HG02763 (cell line): Measurements from ENCODE around the gene ELOVL5.
"Not testable (repeated sequence)": the region's sequence is repeated elsewhere in the genome, so short reads cannot be mapped to it uniquely, and the experiment has no call there.

Experiments used
- ATAC-seq: cut with Tn5 transposase; IDR thresholded peaks from one replicate; pipeline ENCODE4 v1.9.1; 2021; ENCODE audit warnings: mild to moderate bottlenecking, moderate library complexity; ENCODE audit not compliant: unreplicated experiment

The ELOVL5 gene

DNA sequence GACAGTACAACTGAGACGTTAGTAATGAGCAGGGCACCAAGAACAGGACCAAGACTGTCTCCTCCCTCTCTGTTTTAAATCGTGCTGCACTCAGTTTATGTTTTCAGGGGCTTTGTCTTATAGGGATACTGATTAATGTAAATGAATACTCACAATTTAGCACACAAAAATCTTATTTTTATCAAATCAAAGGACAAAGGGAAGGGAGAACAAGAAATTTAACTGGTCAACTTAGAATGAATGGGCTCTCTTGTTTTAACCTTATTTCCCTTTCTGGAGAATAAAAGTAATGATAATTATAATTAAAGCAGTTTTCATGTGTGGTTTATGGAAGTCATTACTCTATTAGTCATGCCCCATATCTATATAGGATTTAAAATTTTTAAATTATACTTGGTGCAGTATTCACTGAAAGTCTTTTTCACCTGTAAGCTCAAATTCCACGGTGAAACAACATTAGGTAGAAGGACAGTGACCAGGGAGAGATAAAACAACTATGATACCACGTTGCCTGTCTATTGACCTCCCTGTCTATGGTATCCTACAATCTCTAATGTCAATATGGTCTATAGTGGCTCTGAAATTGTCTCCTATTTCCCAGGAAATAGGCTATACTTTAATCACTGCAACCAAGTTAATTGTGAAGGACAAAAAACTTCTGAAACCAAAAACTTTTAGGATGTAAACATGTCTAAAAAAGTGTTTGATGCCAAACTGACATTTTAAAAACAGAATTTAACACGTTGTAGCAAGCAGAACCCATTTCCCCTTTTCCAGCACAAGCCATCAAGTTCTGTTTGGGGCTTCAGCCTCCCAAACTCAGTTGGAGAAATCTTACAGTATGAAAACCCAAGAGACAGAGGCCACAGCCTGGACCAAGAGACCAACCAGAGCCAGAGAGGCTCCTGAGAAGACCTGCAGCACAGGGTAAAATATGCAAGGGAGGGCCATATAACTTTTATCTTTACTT lies 15.0 kb downstream of the ELOVL5 start:
- no peak for ATAC-seq

DNA sequence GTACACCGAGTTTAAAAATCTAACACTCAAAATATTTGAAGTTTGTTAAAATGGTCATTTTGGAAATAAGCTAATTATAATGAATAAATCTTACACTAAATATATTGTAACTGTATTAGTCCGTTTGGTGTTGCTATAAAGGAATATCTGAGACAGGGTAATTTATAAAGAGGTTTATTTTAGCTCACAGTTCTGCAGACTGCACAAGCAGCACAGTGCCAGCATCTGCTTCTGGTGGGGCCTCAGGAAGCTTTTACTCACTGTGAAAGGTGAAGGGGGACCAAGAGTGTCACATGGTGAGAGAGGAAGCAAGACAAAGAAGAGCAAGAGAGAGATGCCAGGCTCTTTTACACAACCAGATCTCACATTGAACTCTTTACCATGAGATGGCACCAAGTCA lies 17.1 kb downstream of the ELOVL5 start:
- no peak for ATAC-seq

DNA sequence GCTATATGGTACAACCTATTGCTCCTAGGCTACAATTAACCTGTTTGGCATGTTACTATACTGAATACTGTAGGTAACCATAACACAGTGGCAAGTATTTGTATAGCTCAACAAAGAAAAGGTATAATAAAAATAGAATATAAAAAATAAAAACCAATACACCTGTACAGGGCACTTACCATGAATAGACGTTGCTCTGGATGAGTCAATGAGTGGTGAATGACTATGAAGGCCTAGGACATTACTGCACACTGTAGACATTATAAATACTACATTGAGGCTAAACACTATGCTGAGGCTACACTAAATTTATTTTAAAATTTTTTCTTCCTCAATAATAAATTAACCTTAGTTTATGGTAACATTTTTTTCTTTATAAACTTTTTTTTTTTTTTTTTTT lies 18.6 kb downstream of the ELOVL5 start:
- ATAC-seq, result no peak

DNA sequence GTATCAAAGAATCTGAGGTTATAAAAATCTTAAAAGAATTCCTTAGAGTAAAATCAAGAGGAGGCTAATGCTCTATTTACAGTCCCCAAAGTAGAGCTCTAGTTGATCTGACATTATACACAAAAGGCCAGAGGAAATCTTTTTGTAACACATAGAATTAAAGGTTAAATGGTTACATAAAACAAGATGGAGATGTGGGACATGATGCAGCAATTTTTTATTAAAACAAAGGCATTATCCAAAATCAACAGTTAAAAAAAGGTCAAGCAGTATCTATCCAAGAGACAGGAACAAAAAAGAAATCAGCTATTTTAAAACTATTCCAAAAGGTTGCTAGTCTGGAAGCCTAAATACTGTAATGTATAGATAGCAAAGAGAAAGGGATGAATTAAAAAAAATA lies 20.4 kb downstream of the ELOVL5 start:
- ATAC-seq, result no peak

DNA sequence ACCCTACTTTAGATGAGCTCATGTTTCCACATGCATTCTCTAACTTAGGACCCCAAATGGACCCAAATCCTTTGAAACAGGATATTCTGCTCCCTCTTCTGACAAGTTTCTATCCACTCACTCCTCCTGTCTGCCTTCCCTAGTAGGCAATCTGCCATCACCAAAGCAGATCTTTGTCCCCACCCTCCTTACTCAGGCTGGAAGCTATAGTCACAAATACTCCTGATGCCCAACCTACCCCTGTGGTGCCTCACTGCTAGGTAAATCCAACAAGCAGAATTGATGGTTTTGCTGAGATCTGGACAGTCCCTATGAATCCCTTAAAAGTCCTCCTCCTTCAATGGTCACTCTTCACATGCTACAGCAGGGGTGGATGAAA lies 21.7 kb downstream of the ELOVL5 start:
- ATAC-seq, result no peak

DNA sequence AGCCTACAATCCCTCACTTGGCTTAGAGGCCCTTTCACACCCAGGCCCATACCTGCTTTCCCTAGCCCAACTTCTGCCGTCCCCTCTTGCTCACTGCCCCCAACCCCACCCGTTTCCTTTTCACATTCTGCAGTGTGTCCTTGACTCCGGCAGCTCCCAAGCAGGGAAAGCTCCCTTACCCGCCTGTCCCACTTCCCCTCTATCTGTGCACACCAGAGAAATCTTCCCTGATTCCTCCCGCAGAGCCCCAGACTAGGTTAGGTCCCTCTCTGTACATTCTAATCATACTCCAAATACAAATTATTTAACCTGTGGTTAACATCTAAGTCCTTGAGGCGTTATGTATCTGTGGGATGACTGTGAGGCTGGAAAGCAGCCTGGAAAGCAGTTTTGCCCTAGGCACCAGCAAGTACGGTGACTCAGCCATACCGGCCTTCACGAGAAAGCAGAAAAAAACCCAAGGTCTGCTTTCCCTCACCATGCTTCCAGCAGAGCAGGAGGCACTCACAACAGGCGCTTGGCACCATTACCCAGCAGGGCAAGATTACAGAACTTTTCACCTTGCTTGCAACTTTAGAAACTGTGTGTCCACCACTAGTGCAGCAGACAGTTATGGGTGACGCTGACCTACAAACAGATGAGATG lies 22.3 kb downstream of the ELOVL5 start:
- no peak for ATAC-seq

DNA sequence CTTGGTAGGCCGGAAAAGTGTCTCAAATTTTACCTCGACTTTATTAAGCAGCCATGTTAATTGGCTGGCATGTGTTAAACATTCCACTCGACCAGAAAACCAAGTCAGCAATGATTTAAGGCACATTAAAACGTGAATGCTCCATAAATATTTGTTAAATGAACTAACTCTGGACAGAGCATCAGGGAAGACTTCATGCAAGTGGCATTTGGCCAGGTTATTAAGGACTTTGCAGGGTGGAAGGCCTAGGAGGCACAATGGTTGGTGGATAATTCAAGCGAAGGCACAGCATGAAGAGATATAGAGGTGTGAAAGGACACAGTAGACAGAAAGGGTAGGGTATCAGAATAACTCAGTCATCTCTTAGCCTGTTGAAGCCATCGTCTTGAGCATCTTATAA lies 23.0 kb downstream of the ELOVL5 start:
- ATAC-seq, result no peak

DNA sequence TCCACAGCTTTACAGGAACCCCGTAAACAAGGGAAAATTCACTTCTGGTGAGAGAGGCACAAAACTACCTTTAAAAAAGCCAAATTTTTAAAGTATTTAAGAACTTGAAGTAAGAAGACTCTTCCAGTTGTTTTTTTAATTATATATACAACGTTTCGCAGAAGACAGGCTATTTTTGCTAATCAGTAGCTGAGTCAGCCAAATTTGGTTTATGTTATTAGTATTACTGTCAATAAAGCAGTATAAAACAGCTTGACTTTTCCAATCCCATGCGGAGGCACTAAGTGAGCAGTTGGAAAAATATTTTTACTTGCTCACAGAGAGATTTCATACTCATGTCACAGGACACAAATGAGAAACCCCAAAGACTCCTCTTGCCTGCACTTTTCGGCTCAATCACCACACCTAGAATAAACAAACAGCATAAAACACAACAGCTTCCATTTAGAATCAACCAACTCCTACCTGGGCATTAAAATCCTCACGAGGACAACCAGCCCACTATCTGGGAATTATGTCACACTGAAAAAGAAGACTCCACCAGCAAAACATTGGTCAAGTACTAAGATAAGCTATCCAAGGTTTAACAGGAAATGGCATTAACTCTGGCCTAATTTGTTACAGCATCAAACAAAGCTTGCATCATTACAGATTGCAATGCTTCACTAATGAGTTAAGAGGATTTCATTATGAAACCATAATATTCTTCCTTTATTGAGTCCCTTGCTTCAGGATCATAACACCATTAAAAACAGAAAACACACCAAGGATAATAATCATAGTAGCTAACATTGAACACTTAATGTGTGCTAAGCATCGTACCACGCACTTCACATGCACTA lies 26.3 kb downstream of the ELOVL5 start:
- ATAC-seq, result no peak

DNA sequence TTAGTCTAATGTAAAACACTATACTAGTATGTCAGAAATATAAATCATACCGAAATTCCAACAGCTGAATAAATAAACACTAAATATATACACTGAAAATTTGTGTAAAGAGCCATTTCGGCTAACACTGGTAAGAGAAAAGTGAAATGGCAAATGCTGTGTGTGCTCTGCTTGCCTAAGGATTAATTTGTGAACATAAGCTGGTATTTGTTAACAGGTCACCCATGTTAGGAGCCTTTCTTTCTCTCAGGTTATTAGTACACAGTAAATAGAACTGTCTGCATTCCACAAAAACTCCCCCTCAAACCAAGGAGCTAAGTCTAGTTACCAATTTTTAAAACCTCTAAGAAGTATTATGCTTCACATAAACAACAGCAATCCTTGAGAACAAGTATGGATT lies 27.0 kb downstream of the ELOVL5 start:
- ATAC-seq, result no peak

DNA sequence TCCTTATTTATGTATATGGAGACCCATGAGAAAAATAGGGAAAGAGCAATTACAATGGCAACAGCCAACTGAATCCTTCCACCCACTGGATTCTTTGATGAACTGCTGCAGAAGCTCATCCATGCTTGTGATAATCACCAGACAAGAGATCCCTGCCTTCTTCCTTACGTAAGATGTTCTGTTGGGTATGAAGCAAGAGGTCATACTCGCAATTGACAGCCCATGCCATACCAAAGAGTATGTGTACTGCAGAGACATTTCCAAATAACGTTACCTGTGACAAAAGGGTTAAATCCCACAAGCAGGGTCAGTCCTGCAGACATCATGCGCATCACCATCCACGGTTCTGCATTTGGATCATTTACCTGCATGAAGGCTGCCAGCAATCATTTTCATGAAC lies 27.8 kb downstream of the ELOVL5 start:
- no peak for ATAC-seq

DNA sequence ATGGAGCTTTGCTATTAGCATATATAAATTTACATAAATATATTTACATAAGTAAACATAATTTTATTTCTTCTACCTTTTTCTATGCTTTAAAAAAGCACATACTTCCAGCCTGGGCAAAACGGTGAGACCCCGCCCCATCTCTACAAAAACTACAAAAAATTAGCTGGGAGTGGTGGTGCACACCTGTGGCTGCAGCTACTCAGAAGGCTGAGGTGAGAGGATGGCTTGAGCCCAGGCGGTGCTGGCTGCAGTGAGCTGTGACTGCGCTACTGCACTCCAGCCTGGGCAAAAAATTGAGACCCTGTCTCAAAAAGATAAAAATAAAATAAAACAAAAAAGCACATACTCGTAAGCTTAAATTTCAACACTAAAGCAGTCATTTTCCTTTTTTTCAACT lies 30.3 kb downstream of the ELOVL5 start:
- no peak for ATAC-seq

DNA sequence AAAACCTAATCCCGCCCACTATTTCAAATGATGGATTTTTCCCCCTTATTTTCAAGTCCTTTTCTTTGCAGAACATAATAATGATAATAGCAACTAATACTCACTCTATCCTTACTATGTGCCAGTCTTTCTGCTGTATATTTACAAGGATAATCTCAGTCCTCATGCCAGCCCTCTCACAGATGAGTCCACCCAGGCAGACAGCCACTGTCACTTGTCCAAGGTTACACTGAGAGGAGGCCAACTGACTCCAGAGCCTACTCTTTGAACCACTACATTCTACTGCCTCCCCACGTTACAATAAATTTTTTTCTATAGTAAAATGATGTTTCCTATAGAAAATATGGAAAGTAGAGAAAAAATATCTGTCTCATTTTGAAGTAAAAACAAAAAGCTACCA lies 30.9 kb downstream of the ELOVL5 start:
- no peak for ATAC-seq

DNA sequence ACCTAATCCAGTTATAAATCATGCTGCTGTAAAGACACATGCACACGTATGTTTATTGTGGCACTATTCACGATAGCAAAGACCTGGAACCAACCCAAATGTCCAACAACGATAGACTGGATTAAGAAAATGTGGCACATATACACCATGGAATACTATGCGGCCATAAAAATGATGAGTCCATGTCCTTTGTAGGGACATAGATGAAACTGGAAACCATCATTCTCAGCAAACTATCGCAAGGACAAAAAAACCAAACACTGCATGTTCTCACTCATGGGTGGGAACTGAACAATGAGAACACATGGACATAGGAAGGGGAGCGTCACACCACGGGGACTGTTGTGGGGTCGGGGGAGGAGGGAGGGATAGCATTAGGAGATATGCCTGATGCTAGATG lies 31.5 kb downstream of the ELOVL5 start:
- not testable (repeated sequence) for ATAC-seq

DNA sequence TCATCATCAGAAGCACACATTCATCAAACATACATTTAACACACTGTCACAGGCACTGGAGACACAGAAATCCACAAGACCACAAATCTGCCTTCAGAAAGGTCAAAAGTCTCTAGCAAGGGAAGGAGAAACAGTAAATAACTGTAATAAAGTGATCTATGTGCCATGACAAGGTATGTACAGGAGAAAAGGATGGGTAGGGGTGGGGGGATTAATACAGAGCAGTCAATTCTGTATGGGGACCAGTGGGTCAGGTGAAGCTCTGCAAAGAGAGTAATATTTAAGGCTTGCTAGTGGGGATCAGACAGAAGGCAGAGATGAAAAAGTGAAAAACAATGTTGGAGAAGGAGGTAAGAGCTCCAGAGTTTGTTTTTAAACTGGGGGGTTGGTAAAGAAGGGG lies 32.6 kb downstream of the ELOVL5 start:
- no peak for ATAC-seq

DNA sequence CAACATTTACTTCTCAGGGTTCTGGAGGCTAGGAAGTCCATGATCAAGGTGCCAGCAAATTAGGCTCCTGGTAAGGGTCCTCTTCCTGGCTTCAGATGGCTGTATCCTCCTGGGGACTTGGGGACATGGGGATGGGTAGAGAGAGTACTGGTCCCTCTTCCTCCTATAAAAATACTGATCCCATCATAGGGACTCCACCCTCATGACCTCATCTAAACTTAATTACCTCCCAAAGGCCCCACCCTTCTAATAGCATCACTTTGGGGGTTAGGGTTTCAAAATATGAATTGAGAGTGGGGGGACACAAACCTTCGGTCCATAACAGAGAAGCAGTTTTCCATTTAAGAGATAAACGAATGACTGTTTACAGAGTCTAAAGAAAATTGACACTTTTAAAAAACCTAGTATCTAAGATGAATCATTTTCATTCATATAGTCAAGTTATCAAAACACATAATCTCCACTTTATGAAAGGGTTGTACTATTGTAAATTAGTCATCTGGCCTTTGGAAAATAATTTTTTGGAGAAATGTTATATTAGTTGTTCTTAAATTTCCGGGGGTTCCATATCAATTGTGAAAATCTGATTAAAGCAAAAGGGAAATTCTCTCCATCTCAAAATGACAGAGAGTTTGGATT lies 33.5 kb downstream of the ELOVL5 start:
- ATAC-seq, result no peak

DNA sequence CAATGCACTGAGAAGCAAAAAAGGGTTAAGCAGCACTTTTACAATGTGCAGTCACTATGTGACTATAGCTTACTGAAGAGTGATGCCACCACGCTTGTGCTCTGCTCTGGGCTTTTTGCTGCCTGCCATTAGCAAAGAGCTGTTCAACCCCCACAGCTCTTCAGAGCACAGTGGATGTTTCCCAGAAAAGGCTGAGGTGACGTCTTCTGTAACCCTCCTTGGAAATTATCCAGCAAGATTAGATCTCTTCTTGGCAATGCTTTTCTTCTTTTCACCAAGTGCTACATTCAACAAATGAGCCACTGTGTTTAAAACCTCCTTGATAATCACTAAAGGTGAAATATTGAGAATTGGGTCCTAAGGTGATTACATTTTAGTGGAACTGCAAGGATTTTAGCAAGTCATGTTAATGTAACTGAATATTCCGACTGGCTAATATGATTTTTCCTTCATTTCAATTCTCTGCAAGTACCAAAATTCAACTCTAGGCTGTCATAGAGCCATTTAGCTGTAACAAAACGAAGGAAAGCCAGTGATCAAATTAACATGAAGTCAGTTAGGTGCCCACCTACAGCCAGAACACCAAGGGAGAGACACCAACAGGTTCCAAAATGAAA lies 34.9 kb downstream of the ELOVL5 start:
- no peak for ATAC-seq

DNA sequence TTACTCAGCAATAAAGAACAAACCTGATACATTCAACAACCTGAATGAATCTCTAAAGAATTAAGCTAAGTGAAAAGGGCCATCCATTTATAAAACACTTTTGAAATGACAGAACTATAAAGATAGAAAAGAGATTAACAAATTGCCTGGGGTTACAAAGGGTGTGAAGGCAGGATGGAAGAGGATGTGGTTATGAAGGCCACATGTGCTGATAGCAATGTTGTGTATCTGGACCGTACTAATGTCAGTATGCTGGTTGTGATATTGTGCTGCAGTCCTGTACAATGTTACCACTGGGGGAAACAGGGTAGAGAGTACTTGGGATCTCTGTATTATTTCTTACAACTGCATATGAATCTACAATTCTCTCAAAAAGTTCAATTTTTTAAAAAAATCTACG lies 36.4 kb downstream of the ELOVL5 start:
- ATAC-seq, result no peak

DNA sequence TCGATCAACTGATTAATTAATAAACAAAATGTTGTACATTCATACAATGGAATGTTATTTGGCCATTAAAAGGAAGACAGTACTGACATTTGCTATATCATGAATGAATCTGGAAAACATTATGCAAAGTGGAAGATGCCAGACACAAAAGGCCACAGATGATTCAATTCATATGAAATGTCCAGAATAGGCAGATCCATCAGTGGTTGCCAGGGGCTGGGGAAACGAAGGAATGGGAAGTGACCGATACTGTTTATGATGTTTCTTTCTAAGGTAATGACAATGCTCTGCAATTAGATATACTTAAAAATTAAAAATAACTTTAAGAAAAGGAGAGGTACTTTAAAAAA lies 37.2 kb downstream of the ELOVL5 start:
- no peak for ATAC-seq

DNA sequence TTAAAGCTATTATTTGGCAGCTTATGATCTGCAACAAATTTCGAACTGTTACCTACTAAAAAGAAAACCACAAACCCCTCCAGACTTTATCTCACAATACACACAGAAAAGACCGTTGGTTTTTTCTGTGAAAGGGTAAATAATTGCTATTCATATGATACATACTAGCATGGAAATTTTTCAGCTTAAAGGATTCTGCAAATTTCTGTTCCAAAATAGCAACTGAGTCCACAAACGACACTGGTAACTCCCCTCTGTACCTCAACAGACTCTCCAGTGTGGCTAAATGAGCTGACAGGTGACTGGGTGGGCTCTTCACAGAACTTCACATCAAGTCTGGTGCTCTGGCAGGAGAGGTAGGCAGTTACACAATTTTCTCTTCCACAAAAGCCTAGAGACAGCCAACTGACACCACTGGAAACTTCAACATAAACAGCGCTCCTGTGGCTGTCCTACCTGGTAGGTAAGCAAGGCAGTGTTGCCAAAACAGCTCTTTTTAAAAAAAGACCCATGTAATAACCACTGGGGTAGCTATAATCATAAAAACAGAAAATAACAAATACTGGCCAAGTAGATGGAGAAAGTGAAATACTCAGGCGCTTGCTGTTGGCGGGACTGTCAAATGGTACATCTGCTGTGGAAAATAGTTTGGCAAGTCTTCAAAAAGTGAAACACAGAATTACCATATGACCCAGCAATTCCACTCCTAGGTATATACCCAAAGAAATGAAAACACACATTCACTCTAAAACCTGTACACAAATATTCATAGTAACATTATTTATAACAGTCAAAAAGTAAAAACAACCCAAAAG lies 37.8 kb downstream of the ELOVL5 start:
- no peak for ATAC-seq

DNA sequence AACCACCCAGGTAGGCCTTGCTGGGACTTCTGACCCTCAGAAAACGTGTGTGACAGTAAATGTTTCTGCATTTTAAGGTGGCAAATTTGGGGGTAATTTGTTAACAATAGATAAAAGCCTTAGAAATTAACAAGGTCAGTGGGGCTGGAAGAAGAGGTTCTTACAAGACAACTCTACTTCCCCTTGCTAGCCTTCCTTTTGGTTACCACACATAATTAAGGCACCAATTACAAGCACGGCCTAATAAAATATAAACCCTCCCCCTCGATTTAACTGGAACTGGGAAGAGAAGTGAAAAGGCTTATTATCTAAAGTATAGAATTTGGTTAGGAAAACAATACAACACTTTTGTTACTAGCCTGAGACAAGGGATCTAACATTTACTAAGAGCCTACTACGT lies 38.8 kb downstream of the ELOVL5 start:
- ATAC-seq, result peak; percentile 7
